Mammary epithelial cell (primary cell): ENCODE measurements around the gene USP3.

ENCODE experiments used
- CTCF ChIP-seq, 2 donors: IDR thresholded peaks in 1 of 2; conservative IDR thresholded peaks in 1 of 2; 2 replicates each; pipeline ENCODE4 v1.5.1; 2011 to 2012; ENCODE audit warnings: inconsistent platforms in 2 of 2, low read length in 2 of 2, mild to moderate bottlenecking in 2 of 2, control low read depth in 1 of 2, low read depth in 1 of 2; ENCODE audit not compliant: insufficient read depth in 1 of 2; ENCODE audit errors: extremely low read depth in 1 of 2
- EZH2 ChIP-seq: IDR thresholded peaks from 2 replicates; pipeline ENCODE4 v1.6.1; 2012; ENCODE audit warnings: low read length, inconsistent platforms, borderline replicate concordance

DNA sequence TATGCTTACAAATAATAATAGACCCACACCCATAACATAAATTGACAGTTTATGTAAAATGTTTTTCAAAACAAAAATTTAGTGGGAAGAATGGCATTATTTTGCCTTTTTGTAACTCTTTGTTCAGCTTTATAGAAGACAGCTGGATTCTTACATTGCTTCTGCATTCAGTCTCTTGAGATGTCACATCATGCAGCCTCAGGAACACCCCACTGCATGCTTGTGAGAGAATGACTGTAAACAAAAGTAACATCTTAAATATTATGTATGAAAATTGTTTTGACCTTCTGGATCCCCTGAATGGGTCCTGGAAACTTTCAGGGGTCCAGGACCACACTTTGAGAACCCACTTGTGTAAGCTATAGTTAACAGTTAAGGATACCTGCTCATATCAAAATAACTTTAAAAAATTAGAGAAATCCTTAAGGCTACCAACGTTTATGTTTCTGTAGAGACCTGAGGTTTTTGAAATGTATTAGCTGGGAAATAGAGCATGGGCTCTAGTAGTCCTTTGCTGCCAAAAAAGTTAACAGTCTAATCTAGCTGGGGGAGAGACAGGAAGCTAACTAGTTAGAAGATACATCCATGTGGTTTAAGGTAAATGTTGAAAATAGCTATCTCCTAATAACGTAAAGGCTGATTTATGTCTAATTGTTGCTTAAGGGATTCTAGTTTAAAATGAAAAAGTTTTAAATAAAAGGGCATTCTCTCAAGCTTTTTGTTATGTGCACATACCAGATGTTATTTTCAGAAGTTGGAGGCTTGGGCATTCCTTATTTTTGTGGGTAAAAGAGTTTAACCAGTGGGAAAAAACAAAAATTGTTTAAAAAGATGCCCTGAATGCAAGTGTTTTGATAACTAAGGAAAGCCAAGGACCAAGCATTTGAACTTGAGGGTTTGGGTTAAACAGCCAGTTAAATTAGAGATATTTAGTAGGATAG is 3.8 kb downstream of the USP3 start:
- no peak for TF ChIP-seq CTCF (conservative IDR thresholded peaks at IDR 0.05 in 1 of 2, IDR thresholded peaks at IDR 0.05 in 1 of 2; ENCODE audit: extremely low read depth in 1 of 2, insufficient read depth in 1 of 2, low read depth in 1 of 2, low read length in 2 of 2)
- TF ChIP-seq EZH2, result no peak
